OCI-LY3 (cell line): Measurements from ENCODE around the gene GNS.
"Not testable (repeated sequence)": the region's sequence is repeated elsewhere in the genome, so short reads cannot be mapped to it uniquely, and the experiment has no call there.

Source experiments
- H2AFZ ChIP-seq: fragments of 200-600, 300-600 bp; shearing (Covaris generic); 2 replicates; pipeline ENCODE4 v1.6.0; 2014; ENCODE audit warnings: antibody characterized with exemption, low read depth, low read length
- H3K27ac ChIP-seq: fragments of 200-600, 300-600 bp; sonication (generic); 2 replicates; pipeline ENCODE4 v1.5.1; 2014; ENCODE audit warnings: mild to moderate bottlenecking, low read length, moderate library complexity, mixed read lengths
- H3K27me3 ChIP-seq: fragments of 200-600, 300-600 bp; sonication (generic); 2 replicates; pipeline ENCODE4 v1.6.1; 2014; ENCODE audit warnings: low read depth, low read length, mixed read lengths
- H3K36me3 ChIP-seq: fragments of 200-600, 300-600 bp; sonication (generic); replicated peaks from 2 replicates; pipeline ENCODE3; 2014; ENCODE audit warnings: low read depth, low read length, mixed read lengths
- H3K4me1 ChIP-seq: fragments of 300-600, 200-600 bp; sonication (generic); 2 replicates; pipeline ENCODE4 v1.6.1; 2014; ENCODE audit warnings: low read length, mixed read lengths
- H3K4me2 ChIP-seq: fragments of 200-600, 300-600 bp; sonication (generic); 2 replicates; pipeline ENCODE4 v1.6.1; 2014; ENCODE audit warnings: low read length, mixed read lengths
- H3K4me3 ChIP-seq: fragments of 300-600, 200-600 bp; sonication (generic); 2 replicates; pipeline ENCODE4 v1.5.1; 2014; ENCODE audit warnings: antibody characterized with exemption, mild to moderate bottlenecking, low read length, moderate library complexity
- H3K79me2 ChIP-seq: fragments of 300-600, 200-600 bp; shearing (Covaris generic); 2 replicates; pipeline ENCODE4 v1.6.1; 2014; ENCODE audit warnings: mild to moderate bottlenecking, low read length, mixed read lengths
- H3K9ac ChIP-seq: fragments of 300-600, 200-600 bp; shearing (Covaris generic); 2 replicates; pipeline ENCODE4 v1.6.0; 2014; ENCODE audit warnings: mild to moderate bottlenecking, low read length, moderate library complexity
- H3K9me3 ChIP-seq: fragments of 200-600, 300-600 bp; shearing (Covaris generic); 2 replicates; pipeline ENCODE4 v1.6.1; 2014; ENCODE audit warnings: low read length, mixed read lengths; ENCODE audit not compliant: insufficient read depth
- H4K20me1 ChIP-seq: fragments of 200-600, 300-600 bp; sonication (generic); 2 replicates; pipeline ENCODE4 v1.6.1; 2016; ENCODE audit warnings: low read length, mixed read lengths; ENCODE audit not compliant: insufficient read depth
- CTCF ChIP-seq: fragments of 200-600, 300-600 bp; sonication (generic); IDR thresholded peaks from 2 replicates; pipeline ENCODE4 v1.5.1; 2014; ENCODE audit warnings: antibody characterized with exemption, low read length, low read depth
- EZH2phosphoT487 ChIP-seq: fragments of 200-600 bp; shearing (Covaris generic); IDR thresholded peaks from 2 replicates; pipeline ENCODE4 v1.6.1; 2018; ENCODE audit warnings: antibody characterized with exemption, mixed run types, low read depth

Gene GNS

GRCh38 chr12:64802180-64802775 lies 43.1 kb upstream of the GNS start:
- not testable (repeated sequence) for H3K9me3 ChIP-seq, H3K36me3 ChIP-seq, H2AFZ ChIP-seq, H3K79me2 ChIP-seq, H3K27me3 ChIP-seq, H4K20me1 ChIP-seq, H3K27ac ChIP-seq, H3K9ac ChIP-seq
- Histone ChIP-seq H3K4me2 (peak overlapping the region; percentile 61), H3K4me3 (peak overlapping the region; percentile 20), H3K4me1 (peaks cover 33% of the 10 kb centered on the region)
- peak; percentile 70 for TF ChIP-seq CTCF

DNA sequence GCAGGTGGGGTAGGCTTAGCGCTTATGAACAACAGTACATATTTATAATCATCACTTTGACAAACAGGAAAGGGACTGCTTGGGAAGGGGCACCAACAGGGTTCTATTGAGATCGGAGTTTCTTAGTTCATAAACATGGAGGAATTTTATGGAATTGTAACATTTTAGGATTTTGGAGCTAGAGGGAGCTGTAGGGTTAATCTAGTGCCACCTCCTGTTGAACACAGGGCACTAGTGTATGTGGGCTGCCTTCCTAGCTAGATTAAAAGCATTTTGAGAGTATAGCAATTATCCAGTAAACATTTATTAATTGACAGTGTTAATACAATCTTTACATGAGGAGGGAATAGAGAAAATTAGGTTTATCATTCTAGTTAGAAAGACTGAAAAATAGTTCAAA lies 42.2 kb upstream of the GNS start:
- peak overlapping the region; percentile 54; the same call in 1 of the 2 replicates for H3K27ac ChIP-seq
- no peaks in the 10 kb centered on the region for H3K9me3 ChIP-seq

GRCh38 chr12:64800640-64801039 lies 41.4 kb upstream of the GNS start:
- H3K79me2 ChIP-seq = no peaks in the 10 kb centered on the region
- peak overlapping the region; percentile 18; the same call in 1 of the 2 replicates for H3K9ac ChIP-seq
- H2AFZ ChIP-seq = no peak overlapping the region
- no peaks in the 10 kb centered on the region for H3K9me3 ChIP-seq
- H3K4me2 ChIP-seq = peak overlapping the region; percentile 70
- H3K36me3 ChIP-seq = no peaks in the 10 kb centered on the region
- no peaks in the 10 kb centered on the region for H3K27me3 ChIP-seq
- TF ChIP-seq CTCF = no peak
- TF ChIP-seq EZH2phosphoT487 = no peak
- H3K4me1 ChIP-seq = peaks cover 39% of the 10 kb centered on the region
- no peaks in the 10 kb centered on the region for H4K20me1 ChIP-seq
- peak overlapping the region; percentile 55 for H3K4me3 ChIP-seq
- H3K27ac ChIP-seq = peak overlapping the region; percentile 54; the same call in 1 of the 2 replicates

More for the DNA sequence above, 42.2 kb upstream of the GNS start:
- no peaks in the 10 kb centered on the region for H4K20me1 ChIP-seq
- no peaks in the 10 kb centered on the region for H3K27me3 ChIP-seq
- H3K4me2 ChIP-seq = peak overlapping the region; percentile 70
- no peak overlapping the region for H2AFZ ChIP-seq
- H3K36me3 ChIP-seq = no peaks in the 10 kb centered on the region
- no peaks in the 10 kb centered on the region for H3K79me2 ChIP-seq
- peak overlapping the region; percentile 18; the same call in 1 of the 2 replicates for H3K9ac ChIP-seq
- H3K4me1 ChIP-seq = peaks cover 35% of the 10 kb centered on the region
- peak overlapping the region; percentile 55 for H3K4me3 ChIP-seq
- peak; percentile 62 for TF ChIP-seq CTCF
- no peak for TF ChIP-seq EZH2phosphoT487

DNA sequence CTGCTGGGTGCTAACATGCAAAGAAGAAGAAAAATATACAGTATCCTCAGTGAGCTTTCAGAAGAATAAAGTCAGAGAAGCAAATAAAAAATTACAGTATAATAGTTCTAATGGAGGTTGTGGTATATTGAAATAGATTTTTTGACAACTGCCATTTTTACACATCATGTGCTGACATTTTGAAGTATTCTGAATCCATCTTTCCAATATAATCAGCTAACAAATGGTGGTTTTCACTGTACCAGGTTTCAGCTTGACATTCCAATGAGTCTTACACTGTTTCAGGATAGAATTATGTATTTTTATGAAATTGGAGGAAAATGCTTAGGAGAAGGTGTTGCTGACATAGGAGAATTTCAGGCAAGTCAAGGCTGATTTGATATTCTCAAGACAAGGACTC lies 39.0 kb upstream of the GNS start:
- Histone ChIP-seq H3K36me3 (no peaks in the 10 kb centered on the region), H3K4me2 (no peak overlapping the region), H3K9me3 (no peaks in the 10 kb centered on the region), H2AFZ (no peak overlapping the region), H3K4me3 (no peak overlapping the region), H3K79me2 (no peaks in the 10 kb centered on the region), H3K4me1 (peaks cover 39% of the 10 kb centered on the region), H4K20me1 (no peaks in the 10 kb centered on the region), H3K27me3 (no peaks in the 10 kb centered on the region), H3K27ac (no peak overlapping the region), H3K9ac (no peak overlapping the region)
- TF ChIP-seq EZH2phosphoT487 = no peak
